Midbrain (tissue), 1 donor: ENCODE results near the gene NOD2.

Experiments used
- DNase-seq: peaks from one replicate; lab custom pipeline; 2025; lab: John Stamatoyannopoulos, UW

NOD2 gene

DNA sequence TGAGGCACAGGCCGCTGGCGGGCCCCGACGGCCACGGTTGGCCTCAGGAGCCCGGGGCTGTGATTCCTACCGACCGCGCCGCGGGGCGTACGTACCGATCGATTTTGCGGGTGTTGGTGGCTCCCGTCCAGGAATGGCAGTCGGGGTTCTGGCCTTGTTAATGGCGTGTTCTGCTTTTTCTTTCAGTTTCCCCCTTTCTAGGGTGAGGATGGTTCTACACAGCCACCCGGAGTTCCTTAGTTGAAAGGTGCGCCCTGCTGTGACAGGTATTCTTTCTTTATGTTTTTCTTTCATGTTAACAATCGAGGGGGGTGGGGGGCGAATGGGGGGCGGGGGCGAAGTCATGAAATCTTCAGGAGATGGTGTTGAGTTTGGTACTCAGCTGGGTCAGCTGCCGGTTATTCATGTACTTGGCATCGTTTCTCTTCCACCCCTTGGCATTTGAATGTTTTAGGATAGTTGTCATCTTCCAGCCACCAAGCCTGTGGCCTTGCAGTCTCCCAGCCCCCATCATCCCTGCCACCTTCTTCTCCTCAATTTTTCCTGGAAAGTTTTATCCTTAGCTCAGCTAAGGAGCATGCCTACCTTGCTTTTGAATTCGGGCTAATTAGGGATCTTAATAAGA lies 49.3 kb downstream of the NOD2 start:
- peak; percentile 49 for DNase-seq

DNA sequence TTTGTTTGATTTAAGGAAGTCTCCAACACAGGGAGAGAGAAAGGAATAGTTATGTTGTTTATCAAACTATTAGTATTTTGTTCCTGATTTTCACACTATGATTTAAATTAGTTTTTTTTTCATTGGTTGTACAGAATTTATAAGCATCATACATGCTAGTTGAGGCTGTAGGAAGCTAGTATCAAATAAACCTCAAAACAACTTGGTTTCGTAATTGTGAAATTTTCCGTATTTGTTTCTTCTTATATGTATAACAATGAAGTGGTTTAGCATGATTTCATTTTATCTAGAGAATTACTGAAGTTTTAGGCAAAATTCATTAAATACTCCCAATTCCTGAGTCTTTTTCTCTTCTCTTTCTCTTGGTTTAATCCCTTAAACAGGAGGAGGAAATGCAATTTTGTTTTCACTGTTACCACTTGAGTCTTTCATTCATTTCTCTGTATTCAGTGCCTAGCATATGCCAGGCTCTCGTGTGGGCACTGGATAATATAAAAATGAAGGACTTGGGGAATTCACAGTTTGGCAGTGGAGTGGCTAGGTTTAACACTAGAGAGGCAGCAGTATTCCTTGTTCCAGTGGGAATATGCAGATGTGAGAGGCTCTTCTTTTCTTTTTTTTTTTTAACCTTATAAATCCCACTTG lies 50.3 kb downstream of the NOD2 start:
- DNase-seq: no peak

- DNase-seq: no peak
These were observed 51.5 kb downstream of the NOD2 start for GRCh38 chr16:50744881-50745280.

DNA sequence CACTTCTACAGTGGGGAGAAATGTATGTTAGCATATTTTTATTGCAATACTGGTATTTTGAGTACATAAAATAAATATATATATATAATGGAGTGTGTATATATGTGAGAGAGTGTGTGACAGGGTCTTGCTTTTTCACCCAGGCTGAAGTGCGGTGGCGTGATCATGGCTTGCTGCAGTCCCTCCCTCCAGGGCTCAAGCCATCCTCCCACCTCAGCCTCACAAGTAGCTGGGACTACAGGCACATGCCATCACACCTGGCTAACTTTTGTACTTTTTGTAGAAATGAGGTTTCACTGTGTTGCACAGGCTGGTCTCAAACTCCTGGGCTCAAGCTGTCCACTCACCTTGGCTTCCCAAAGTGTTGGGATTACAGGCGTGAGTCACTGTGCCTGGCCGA lies 52.5 kb downstream of the NOD2 start:
- DNase-seq: no peak

- peak; percentile 48 for DNase-seq
These were observed 54.0 kb downstream of the NOD2 start for GRCh38 chr16:50747207-50747956.

- DNase-seq: no peak
These were observed 58.1 kb downstream of the NOD2 start for GRCh38 chr16:50751528-50751927.

GRCh38 chr16:50752471-50753235 lies 59.2 kb downstream of the NOD2 start:
- no peak for DNase-seq

DNA sequence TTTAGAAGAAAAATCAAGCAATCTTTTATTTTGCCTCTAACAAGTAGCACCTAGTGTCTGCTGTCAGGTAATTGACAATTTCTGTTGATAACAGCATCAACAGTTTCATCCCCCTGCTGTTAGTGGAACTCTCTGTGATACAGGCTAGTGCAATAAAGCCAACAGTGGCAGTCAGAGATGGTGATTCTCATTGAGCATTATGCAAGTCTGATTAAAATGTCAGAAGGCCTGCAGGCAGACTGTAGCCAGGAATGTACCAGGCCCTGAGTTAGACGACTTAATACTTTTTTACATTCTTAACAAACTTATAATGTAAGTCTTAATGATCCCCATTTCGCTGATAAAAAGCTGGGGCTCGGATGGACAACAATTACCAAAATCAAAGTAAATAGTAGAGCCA lies 63.1 kb downstream of the NOD2 start:
- DNase-seq: peak; percentile 32

DNA sequence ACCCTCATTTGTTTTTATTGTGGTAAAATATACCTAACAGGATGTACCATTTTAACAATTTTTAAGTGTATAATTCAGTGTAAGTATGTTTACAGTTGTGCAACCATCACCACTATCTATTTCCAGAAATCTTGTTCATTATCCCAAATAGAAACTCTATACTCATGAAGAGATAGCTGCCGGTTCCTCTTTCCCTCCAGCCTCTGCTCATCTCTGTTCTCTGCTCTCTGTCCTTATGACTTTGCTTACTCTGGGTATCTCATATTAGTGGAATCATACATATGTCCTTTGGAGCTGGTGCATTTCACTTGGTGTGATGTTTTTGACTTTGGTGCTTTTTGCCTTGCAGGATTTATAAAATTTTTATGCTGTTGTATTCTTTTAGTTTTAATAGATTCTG lies 67.9 kb downstream of the NOD2 start:
- DNase-seq: no peak

- no peak for DNase-seq
These were observed 68.8 kb downstream of the NOD2 start for GRCh38 chr16:50762241-50762640.

- no peak for DNase-seq
These were observed 69.8 kb downstream of the NOD2 start for GRCh38 chr16:50763211-50763610.

DNA sequence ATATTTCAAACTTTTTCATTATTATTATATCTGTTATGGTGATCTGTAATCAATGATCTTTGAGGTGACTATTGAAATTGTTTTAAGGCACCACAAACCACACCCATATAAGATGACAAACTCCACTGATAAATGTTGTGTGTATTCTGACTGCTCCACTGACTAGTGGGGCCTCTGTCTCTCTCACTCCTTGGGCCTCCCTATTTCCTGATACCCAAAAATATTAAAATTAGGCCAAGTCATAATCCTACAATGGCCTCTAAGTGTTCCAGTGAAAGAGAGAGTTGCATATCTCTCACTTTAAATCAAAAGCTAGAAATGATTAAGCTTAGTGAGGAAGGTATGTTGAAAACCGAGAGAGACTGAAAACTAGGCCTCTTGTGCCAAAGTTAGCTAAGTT lies 71.9 kb downstream of the NOD2 start:
- DNase-seq: no peak

GRCh38 chr16:50765861-50766260 lies 72.5 kb downstream of the NOD2 start:
- DNase-seq: no peak

DNA sequence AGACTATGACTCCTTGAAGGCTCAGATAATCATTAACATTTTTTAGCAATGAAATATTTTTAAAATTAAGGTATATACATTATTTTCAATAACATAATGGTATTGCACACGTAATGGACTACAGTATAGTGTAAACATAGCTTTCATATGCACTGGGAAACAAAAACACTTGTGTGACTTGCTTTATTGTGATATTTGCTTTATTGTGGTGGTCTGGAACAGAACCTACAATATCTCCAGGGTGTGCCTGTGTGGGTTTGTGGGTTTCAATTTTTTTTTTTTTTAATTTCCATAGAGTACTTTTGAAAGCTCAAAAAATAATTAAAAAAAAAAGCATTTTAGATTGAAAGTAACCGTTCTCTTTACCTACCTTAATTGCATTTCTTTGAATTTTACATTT lies 73.8 kb downstream of the NOD2 start:
- no peak for DNase-seq

DNA sequence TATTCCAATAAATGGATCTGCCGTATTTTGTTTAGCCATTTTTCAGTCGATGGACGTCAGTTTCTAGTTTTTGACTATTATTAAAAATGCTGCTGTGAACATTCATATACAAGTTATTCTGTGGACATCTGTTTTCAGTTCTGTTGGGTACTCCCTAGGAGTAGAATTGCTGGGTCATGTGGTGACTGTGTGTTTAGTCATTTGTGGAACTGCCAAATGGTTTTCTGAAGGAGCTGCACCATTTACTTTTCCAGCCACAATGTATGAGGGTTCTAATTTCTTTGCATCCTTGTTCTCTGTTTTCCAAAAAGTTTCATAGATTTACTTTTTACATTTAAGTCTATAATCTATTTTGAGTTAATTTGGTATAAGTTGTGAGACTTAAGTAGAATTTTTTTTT lies 78.0 kb downstream of the NOD2 start:
- no peak for DNase-seq

GRCh38 chr16:50774405-50774804 lies 81.0 kb downstream of the NOD2 start:
- DNase-seq: no peak

- DNase-seq: no peak
These were observed 81.6 kb downstream of the NOD2 start for GRCh38 chr16:50774960-50775359.

DNA sequence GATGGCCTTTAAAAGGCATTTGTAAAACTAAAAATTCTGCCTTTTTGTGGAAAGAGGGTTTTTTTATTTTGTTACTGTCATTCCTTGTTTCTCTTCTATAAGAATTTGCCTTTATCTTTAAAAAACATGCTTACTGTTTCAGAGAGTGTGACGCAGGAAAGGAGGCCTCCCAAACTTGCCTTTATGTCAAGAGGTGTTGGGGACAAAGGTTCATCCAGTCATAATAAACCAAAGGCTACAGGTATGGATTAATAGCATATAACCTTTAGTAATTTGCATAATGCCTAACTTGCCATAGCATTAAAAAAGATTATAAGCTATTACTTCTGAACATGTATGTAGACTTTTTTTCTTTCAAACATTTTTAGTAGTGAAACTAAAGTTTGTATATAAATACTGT lies 82.6 kb downstream of the NOD2 start:
- no peak for DNase-seq

DNA sequence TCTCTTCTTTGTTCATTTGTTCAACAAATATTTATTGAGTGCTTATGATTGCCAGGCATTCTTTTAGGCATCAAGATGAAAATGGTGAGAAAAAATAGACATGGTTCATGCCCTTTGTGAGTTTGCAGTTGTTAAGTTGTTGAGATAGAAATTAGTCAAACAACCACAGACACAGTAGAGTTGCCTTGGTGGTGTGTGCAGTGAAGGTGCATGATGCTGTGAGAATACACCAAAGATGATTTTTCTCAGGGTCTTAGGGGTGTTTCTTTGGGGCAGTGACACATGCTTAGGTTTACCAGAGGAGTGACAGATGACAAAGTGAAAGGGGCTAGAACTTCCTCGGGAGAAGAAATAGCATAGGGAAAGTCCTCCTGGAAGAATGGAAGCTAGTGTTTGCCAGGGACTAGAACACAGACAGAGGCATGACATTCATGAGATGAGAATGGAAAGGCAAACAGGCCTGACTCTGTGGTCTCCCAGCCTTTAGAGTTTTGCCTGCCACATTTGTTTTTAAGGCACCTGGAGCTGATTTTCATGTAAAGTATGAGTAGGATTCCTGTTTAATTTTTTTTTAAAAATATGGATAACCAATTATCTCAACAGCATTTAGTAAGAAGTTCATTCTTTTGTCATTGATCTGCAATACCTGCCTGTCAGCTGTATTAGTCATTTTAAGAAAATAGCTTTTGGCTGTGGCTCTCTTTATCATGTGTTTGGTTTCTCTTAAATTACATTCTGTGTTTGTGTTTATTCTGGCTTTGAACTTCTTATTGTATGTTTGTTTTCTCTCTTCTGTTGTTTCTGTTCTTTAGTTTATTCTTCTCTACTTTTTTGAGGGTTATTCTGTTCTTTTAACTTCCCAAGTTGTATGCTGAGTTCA lies 85.1 kb downstream of the NOD2 start:
- DNase-seq: peak; percentile 18

GRCh38 chr16:50781043-50781442 lies 87.6 kb downstream of the NOD2 start:
- no peak for DNase-seq

DNA sequence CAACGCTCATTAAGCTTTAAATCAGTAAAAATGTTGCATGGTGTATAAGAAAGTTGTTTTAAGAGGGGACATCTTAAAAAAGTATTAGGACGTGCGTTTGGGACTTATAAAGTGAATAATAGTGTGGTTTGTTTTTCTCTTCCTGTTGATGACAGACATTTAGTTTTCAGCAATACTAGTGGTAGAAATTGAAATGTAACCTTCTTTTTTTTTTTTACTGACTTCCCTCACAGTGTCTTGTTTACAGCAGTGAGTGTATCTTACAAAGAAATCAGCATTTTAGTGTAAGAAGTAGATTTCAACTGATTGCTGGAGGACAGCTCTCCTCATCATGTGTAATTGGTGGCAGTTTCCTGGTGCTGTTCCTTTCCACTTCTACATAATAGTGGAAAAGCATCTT lies 88.1 kb downstream of the NOD2 start:
- DNase-seq: no peak
